ENCODE data around the gene ADAM15. TPM values are rescaled to one million over a fixed set of nuclear protein-coding genes. Genes with fewer than 3 reads are reported as not detected.

Gene ADAM15
- total and polyA plus RNA-seq, 2 donors (not counting 3 experiments of a cell fraction or from before 2014, with no cell fraction given): 295 to 299 TPM

GRCh38 chr1:155061381-155062150 lies 10.4 kb downstream of the ADAM15 start:
- Histone ChIP-seq H3K4me1 (ENCODE audit: control insufficient read depth, extremely low read depth, insufficient read depth, low read length) (peaks cover 10% of the 10 kb centered on the region), H3K27me3 (ENCODE audit: control insufficient read depth in 2 of 2, insufficient read depth in 2 of 2, low read length in 2 of 2) (no peaks in the 10 kb centered on the region), H2AFZ (ENCODE audit: low read depth, low read length) (no peak overlapping the region), H3K27ac (ENCODE audit: insufficient read depth, low read depth, low read length) (no peak overlapping the region), H3K9ac (replicated peaks; ENCODE audit: extremely low read depth, insufficient read depth, low read length) (no peak overlapping the region), H3K4me2 (ENCODE audit: insufficient read depth, low read length) (no peak overlapping the region), H4K20me1 (replicated peaks; ENCODE audit: control insufficient read depth, extremely low read depth, insufficient read depth, low read length) (no peaks in the 10 kb centered on the region), H3K9me1 (replicated peaks; ENCODE audit: control insufficient read depth, extremely low read depth, insufficient read depth, low read length) (no peaks in the 10 kb centered on the region), H3K79me2 (ENCODE audit: control insufficient read depth, insufficient read depth, low read length) (peaks cover 5% of the 10 kb centered on the region), H3K36me3 (ENCODE audit: control insufficient read depth in 2 of 2, extremely low read depth in 1 of 2, insufficient read depth in 2 of 2, low read length in 2 of 2) (peaks cover 7 to 34% of the 10 kb centered on the region in 2 experiments), H3K9me3 (replicated peaks; ENCODE audit: control insufficient read depth, insufficient read depth, low read length) (no peaks in the 10 kb centered on the region), H3K4me3 (replicated peaks in 1 of 3; ENCODE audit: insufficient read depth in 1 of 3, low read depth in 1 of 3, low read length in 3 of 3) (no peak overlapping the region)
- peak; percentile 78 for DNase-seq (ENCODE audit: low read depth, low spot score)
- peak; percentile 94 for FAIRE-seq
- no TSS peak for BruUV-seq (replicated peaks)
- ChIA-PET POLR2A (interaction anchor here (1.1 kb wide), 1 partner anchor 63 kb away, joined by 3 read pairs; no protein-coding TSS in a partner anchor), CTCF (interaction anchor here (0.6 to 3.7 kb wide), 28 partner anchors 9 to 502 kb away, joined by 3 to 67 read pairs (median 5); partner anchors contain the start of genes ADAM15, CKS1B, FLAD1 and KRTCAP2)
- dilution Hi-C loops (cut with MboI; ENCODE audit: extremely low pct_ligation_motif_present, low sequenced_read_pairs) (no loop called here), intact Hi-C loops (cut with micrococcal nuclease) (loop anchor here (1.0 kb wide), 4 partner anchors 9 to 155 kb away; no protein-coding TSS in a partner anchor)
- TF ChIP-seq, protein P1, sequence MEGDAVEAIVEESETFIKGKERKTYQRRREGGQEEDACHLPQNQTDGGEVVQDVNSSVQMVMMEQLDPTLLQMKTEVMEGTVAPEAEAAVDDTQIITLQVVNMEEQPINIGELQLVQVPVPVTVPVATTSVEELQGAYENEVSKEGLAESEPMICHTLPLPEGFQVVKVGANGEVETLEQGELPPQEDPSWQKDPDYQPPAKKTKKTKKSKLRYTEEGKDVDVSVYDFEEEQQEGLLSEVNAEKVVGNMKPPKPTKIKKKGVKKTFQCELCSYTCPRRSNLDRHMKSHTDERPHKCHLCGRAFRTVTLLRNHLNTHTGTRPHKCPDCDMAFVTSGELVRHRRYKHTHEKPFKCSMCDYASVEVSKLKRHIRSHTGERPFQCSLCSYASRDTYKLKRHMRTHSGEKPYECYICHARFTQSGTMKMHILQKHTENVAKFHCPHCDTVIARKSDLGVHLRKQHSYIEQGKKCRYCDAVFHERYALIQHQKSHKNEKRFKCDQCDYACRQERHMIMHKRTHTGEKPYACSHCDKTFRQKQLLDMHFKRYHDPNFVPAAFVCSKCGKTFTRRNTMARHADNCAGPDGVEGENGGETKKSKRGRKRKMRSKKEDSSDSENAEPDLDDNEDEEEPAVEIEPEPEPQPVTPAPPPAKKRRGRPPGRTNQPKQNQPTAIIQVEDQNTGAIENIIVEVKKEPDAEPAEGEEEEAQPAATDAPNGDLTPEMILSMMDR (IDR thresholded peaks at IDR 0.05; ENCODE audit: extremely low read depth in 1 of 2, insufficient read depth in 1 of 2, low read depth in 1 of 2, low read length in 2 of 2): peak; percentile 96
- TF ChIP-seq, protein P2, sequence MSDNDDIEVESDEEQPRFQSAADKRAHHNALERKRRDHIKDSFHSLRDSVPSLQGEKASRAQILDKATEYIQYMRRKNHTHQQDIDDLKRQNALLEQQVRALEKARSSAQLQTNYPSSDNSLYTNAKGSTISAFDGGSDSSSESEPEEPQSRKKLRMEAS (IDR thresholded peaks at IDR 0.05; ENCODE audit: insufficient read depth, insufficient read length): no peak
- no peak for TF ChIP-seq MYC (IDR thresholded peaks at IDR 0.05; ENCODE audit: low read depth, low read length)
- peak; percentile 31 for TF ChIP-seq POLR2AphosphoS5 (IDR thresholded peaks at IDR 0.05; ENCODE audit: insufficient read depth, low read depth, low read length)
- TF ChIP-seq GATA2 (IDR thresholded peaks at IDR 0.05; ENCODE audit: insufficient read depth, insufficient read length, low read depth, low read length): no peak
- no peak for TF ChIP-seq EZH2 (IDR thresholded peaks at IDR 0.05; ENCODE audit: borderline replicate concordance, low read depth, low read length, severe bottlenecking)

All from endothelial cell of umbilical vein (primary cell).